Loucy (cell line): ENCODE data around the gene TNP2.

Source experiments
- H2AFZ ChIP-seq: fragments of 200-600 bp; sonication (generic); 2 replicates; pipeline ENCODE4 v1.6.0; 2016; ENCODE audit warnings: antibody characterized with exemption, mild to moderate bottlenecking, low read length, moderate library complexity
- H3F3A ChIP-seq: fragments of 200-600 bp; 2 replicates; pipeline ENCODE4 v1.6.0; 2016; ENCODE audit warnings: antibody characterized with exemption, low read depth, mild to moderate bottlenecking
- H3K27me3 ChIP-seq: fragments of 200-600 bp; sonication (generic); 2 replicates; pipeline ENCODE4 v1.6.1; 2014; ENCODE audit warnings: low read length, mild to moderate bottlenecking; ENCODE audit not compliant: insufficient read depth, poor library complexity, severe bottlenecking
- H3K36me3 ChIP-seq: fragments of 200-600 bp; sonication (generic); 2 replicates; pipeline ENCODE4 v1.6.1; 2016; ENCODE audit warnings: low read length; ENCODE audit not compliant: insufficient read depth
- H3K4me1 ChIP-seq: fragments of 200-600 bp; sonication (generic); 2 replicates; pipeline ENCODE4 v1.5.1; 2014; ENCODE audit warnings: low read length, mild to moderate bottlenecking; ENCODE audit not compliant: insufficient read depth, poor library complexity, severe bottlenecking
- H3K4me2 ChIP-seq: fragments of 200-600 bp; sonication (generic); 2 replicates; pipeline ENCODE4 v1.6.0; 2014; ENCODE audit warnings: antibody characterized with exemption, low read length, low read depth, mild to moderate bottlenecking; ENCODE audit not compliant: poor library complexity, severe bottlenecking
- H3K4me3 ChIP-seq: fragments of 200-600 bp; sonication (generic); 2 replicates; pipeline ENCODE4 v1.5.1; 2014; ENCODE audit warnings: low read length, mild to moderate bottlenecking, mixed read lengths; ENCODE audit not compliant: poor library complexity, severe bottlenecking
- H3K79me2 ChIP-seq: fragments of 200-600 bp; sonication (generic); 2 replicates; pipeline ENCODE4 v1.6.1; 2014; ENCODE audit warnings: low read length; ENCODE audit not compliant: insufficient read depth
- H3K9ac ChIP-seq: fragments of 200-600 bp; sonication (generic); 2 replicates; pipeline ENCODE4 v1.6.0; 2014; ENCODE audit warnings: mild to moderate bottlenecking, low read depth, low read length, moderate library complexity; ENCODE audit not compliant: poor library complexity, severe bottlenecking
- H3K9me2 ChIP-seq: fragments of 200-600 bp; sonication (generic); replicated peaks from 2 replicates; pipeline ENCODE4 v1.6.1; 2016; ENCODE audit warnings: low read depth, low read length, mixed read lengths
- H3K9me3 ChIP-seq: fragments of 200-600 bp; sonication (generic); 2 replicates; pipeline ENCODE4 v1.6.1; 2014; ENCODE audit warnings: mild to moderate bottlenecking, antibody characterized with exemption, low read length, low read depth; ENCODE audit not compliant: insufficient read depth
- H4K20me1 ChIP-seq: fragments of 200-600 bp; sonication (generic); 2 replicates; pipeline ENCODE4 v1.6.0; 2014; ENCODE audit warnings: antibody characterized with exemption, low read length, mild to moderate bottlenecking; ENCODE audit not compliant: insufficient read depth, poor library complexity, severe bottlenecking
- CTCF ChIP-seq: fragments of 200-600 bp; sonication (generic); conservative IDR thresholded peaks from 2 replicates; pipeline ENCODE4 v1.5.1; 2014; ENCODE audit warnings: mild to moderate bottlenecking, antibody characterized with exemption, low read length
- EZH2phosphoT487 ChIP-seq: fragments of 200-600 bp; IDR thresholded peaks from 2 replicates; pipeline ENCODE4 v1.6.1; 2018; ENCODE audit warnings: antibody characterized with exemption, mild to moderate bottlenecking, moderate library complexity, borderline replicate concordance

TNP2 gene

GRCh38 chr16:11253009-11253994, 15.8 kb downstream of the TNP2 start:
- H3K4me2 ChIP-seq, result peak overlapping the region; percentile 83
- H4K20me1 ChIP-seq, result peaks cover 6% of the 10 kb centered on the region
- no peaks in the 10 kb centered on the region for H3K9me2 ChIP-seq
- peak overlapping the region; percentile 69 for H3K9ac ChIP-seq
- no peaks in the 10 kb centered on the region for H3F3A ChIP-seq
- no peaks in the 10 kb centered on the region for H3K27me3 ChIP-seq
- peak overlapping the region; percentile 87 for H3K4me3 ChIP-seq
- H2AFZ ChIP-seq, result no peak overlapping the region
- no peak for TF ChIP-seq EZH2phosphoT487
- TF ChIP-seq CTCF, result no peak
- peaks cover 21% of the 10 kb centered on the region for H3K4me1 ChIP-seq
- no peaks in the 10 kb centered on the region for H3K36me3 ChIP-seq
- no peaks in the 10 kb centered on the region for H3K9me3 ChIP-seq
- peaks cover 29% of the 10 kb centered on the region for H3K79me2 ChIP-seq

- H3K9ac ChIP-seq, result peak overlapping the region; percentile 69
- H2AFZ ChIP-seq, result no peak overlapping the region
- H3F3A ChIP-seq, result no peaks in the 10 kb centered on the region
- H3K9me2 ChIP-seq, result no peaks in the 10 kb centered on the region
- no peaks in the 10 kb centered on the region for H3K9me3 ChIP-seq
- TF ChIP-seq CTCF (no peak), EZH2phosphoT487 (no peak)
- peak overlapping the region; percentile 87 for H3K4me3 ChIP-seq
- peaks cover 6% of the 10 kb centered on the region for H4K20me1 ChIP-seq
- H3K4me1 ChIP-seq, result peaks cover 21% of the 10 kb centered on the region
- no peaks in the 10 kb centered on the region for H3K36me3 ChIP-seq
- H3K27me3 ChIP-seq, result no peaks in the 10 kb centered on the region
- H3K79me2 ChIP-seq, result peaks cover 29% of the 10 kb centered on the region
- peak overlapping the region; percentile 83 for H3K4me2 ChIP-seq
Measured at GRCh38 chr16:11252482-11252931, 16.6 kb downstream of the TNP2 start.

- peaks cover 21% of the 10 kb centered on the region for H3K4me1 ChIP-seq
- no peaks in the 10 kb centered on the region for H3F3A ChIP-seq
- no peaks in the 10 kb centered on the region for H3K36me3 ChIP-seq
- H3K9me3 ChIP-seq, result no peaks in the 10 kb centered on the region
- H3K4me3 ChIP-seq, result no peak overlapping the region
- H3K4me2 ChIP-seq, result peak overlapping the region; percentile 83
- peaks cover 29% of the 10 kb centered on the region for H3K79me2 ChIP-seq
- no peaks in the 10 kb centered on the region for H3K27me3 ChIP-seq
- no peaks in the 10 kb centered on the region for H3K9me2 ChIP-seq
- H3K9ac ChIP-seq, result no peak overlapping the region
- TF ChIP-seq CTCF, result no peak
- TF ChIP-seq EZH2phosphoT487, result no peak
- H4K20me1 ChIP-seq, result peaks cover 6% of the 10 kb centered on the region
- H2AFZ ChIP-seq, result no peak overlapping the region
Measured at GRCh38 chr16:11251525-11252481, 17.3 kb downstream of the TNP2 start.
